Tibial nerve (tissue), 4 donors: ENCODE results near the gene FOXO4.

Experiments used
- EP300 ChIP-seq, 2 donors: sonication (generic); formaldehyde crosslinking; IDR thresholded peaks; one replicate each; pipeline ENCODE4 v1.6.1; 2017; ENCODE audit warnings: antibody characterized with exemption in 2 of 2, mild to moderate bottlenecking in 1 of 2
- TF ChIP-seq, protein P1 (sequence below), 5 experiments: fragments of 200-600 bp in 3 of 5; fragments of 450-650 bp in 2 of 5; sonication (generic) in 3 of 5; IDR thresholded peaks; one replicate each; pipeline ENCODE4 v1.5.1; 2016 to 2019; ENCODE audit warnings: antibody characterized with exemption in 5 of 5, mild to moderate bottlenecking in 3 of 5, moderate library complexity in 2 of 5

DNA sequence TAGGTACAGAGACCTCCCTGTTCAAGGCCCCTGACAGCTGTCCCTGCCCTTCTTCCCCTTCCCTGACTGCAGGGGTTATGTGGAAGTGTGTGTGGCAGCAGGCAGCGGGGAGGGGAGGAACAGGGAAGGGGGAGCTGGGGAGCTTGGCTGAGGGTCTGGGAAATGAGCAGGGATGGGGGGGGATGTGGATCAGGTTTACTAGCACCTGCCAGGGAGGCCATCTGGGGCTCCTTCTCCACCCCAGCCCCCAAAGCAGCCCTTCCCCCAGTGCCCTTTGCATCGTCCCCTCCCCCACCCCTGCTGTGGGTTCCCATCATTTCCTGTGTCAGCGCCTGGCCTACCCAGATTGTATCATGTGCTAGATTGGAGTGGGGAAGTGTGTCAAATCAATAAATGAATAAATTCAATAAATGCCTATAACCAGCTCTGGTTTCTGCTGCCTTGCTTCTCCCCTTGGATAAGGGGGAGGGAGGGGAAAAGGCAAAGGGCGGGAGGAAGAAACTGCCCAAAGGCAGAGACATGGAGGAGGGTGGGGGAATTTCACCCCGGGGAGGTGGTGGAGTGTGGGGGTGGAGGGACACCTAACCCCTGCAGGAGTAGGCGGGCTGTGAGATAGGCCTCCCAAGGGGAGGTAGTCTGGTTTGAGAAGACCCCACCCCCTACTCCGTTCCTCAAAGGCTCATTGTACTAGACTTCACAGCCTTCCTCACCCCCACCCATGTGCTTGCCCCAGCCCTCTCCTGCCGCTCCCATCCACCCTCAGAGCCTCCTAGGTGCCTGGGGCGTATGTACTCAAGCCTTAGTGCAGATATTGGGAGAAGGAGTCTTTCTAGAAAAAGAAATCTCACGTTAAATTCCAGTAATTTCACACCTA, 7.7 kb downstream of the FOXO4 start:
- no peak for TF ChIP-seq EP300 (IDR thresholded peaks at IDR 0.05)
- TF ChIP-seq, protein P1, sequence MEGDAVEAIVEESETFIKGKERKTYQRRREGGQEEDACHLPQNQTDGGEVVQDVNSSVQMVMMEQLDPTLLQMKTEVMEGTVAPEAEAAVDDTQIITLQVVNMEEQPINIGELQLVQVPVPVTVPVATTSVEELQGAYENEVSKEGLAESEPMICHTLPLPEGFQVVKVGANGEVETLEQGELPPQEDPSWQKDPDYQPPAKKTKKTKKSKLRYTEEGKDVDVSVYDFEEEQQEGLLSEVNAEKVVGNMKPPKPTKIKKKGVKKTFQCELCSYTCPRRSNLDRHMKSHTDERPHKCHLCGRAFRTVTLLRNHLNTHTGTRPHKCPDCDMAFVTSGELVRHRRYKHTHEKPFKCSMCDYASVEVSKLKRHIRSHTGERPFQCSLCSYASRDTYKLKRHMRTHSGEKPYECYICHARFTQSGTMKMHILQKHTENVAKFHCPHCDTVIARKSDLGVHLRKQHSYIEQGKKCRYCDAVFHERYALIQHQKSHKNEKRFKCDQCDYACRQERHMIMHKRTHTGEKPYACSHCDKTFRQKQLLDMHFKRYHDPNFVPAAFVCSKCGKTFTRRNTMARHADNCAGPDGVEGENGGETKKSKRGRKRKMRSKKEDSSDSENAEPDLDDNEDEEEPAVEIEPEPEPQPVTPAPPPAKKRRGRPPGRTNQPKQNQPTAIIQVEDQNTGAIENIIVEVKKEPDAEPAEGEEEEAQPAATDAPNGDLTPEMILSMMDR (IDR thresholded peaks at IDR 0.05) = no peak
